Omental fat pad (tissue), 4 donors: ENCODE results near the gene FAM83E. TPM values are rescaled to one million over a fixed set of nuclear protein-coding genes. Genes with fewer than 3 reads are reported as not detected.

ENCODE experiments used
- ATAC-seq: fragments of 150-250 bp; one replicate; pipeline ENCODE4 v1.9.1; 2016; ENCODE audit warnings: mild to moderate bottlenecking, moderate library complexity; ENCODE audit not compliant: low FRiP score
- DNase-seq: peaks from one replicate; pipeline ENCODE4 v3.0.0-alpha.2; 2019; ENCODE audit warnings: low spot score
- CTCF ChIP-seq, 3 donors: fragments of 450-650 bp; IDR thresholded peaks; one replicate each; pipeline ENCODE4 v1.5.1; 2016 to 2017; ENCODE audit warnings: antibody characterized with exemption in 3 of 3, mild to moderate bottlenecking in 3 of 3, moderate library complexity in 2 of 3
- total RNA-seq, 4 donors: library from RNA; depleted of rRNA; stranded (reverse); fragments of >200 nt; gene quantifications; one replicate each; pipeline ENCODE4 v1.1.0, GENCODE V29; 2016

FAM83E gene
- total RNA-seq, 4 donors from 2014 or later: 0.47 to 1.3 TPM; not detected in 2

GRCh38 chr19:48615231-48616040 lies 560 bp upstream of the FAM83E start:
- no peak for TF ChIP-seq CTCF (IDR thresholded peaks at IDR 0.05)
- ATAC-seq (no peak), DNase-seq (no peak)

- no peak for DNase-seq
- no peak for TF ChIP-seq CTCF (IDR thresholded peaks at IDR 0.05)
- ATAC-seq: no peak
Measured at GRCh38 chr19:48613852-48614435, 932 bp downstream of the FAM83E start.

- ATAC-seq: no peak
- no peak for TF ChIP-seq CTCF (IDR thresholded peaks at IDR 0.05)
- DNase-seq: no peak
Measured at GRCh38 chr19:48613024-48613851, 1.6 kb downstream of the FAM83E start.

GRCh38 chr19:48611872-48612271 lies 3.0 kb downstream of the FAM83E start:
- ATAC-seq: no peak
- no peak for DNase-seq
- no peak for TF ChIP-seq CTCF (IDR thresholded peaks at IDR 0.05)

- ATAC-seq (no peak), DNase-seq (no peak)
- TF ChIP-seq CTCF (IDR thresholded peaks at IDR 0.05): no peak
Measured at GRCh38 chr19:48609571-48610108, 5.2 kb downstream of the FAM83E start.

- DNase-seq (no peak), ATAC-seq (no peak)
- no peak for TF ChIP-seq CTCF (IDR thresholded peaks at IDR 0.05)
Measured at GRCh38 chr19:48608798-48609263, 6.0 kb downstream of the FAM83E start.
